ENCODE measurements around the gene MACIR.

DNA sequence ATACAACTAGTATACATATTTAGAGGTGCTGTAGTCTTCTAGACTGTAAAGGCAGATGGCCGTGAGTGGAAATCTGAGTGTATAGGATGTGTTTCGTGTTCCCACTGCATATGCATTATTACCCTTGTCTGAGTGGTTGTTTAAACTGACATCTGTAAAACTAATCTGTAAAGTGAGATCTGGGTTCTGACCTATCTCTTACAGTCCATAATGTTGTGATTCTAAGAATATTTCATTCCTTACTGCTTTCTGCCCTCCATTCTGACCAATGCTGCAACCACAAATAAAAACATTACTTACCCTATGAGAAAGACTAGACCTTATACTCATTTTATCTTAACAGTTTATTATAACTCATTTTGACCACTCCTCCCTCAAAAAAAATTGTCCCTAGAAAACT is 47.6 kb upstream of the MACIR start:
- TF ChIP-seq BRCA1 (IDR thresholded peaks at IDR 0.05; ENCODE audit: low read depth, low read length) (no peak), SUPT20H (IDR thresholded peaks at IDR 0.05; ENCODE audit: borderline replicate concordance, control insufficient read depth, low read depth, low read length) (no peak), CHD2 (IDR thresholded peaks at IDR 0.05; ENCODE audit: borderline replicate concordance, low read depth, low read length) (no peak), CEBPB (IDR thresholded peaks at IDR 0.05; ENCODE audit: borderline replicate concordance in 1 of 2, low read depth in 2 of 2, low read length in 2 of 2) (no peak), ZNF274 (IDR thresholded peaks at IDR 0.05; ENCODE audit: insufficient read depth, insufficient read length) (no peak), TAF1 (IDR thresholded peaks at IDR 0.05; ENCODE audit: borderline replicate concordance, low read depth, low read length) (no peak), POLR2A (IDR thresholded peaks at IDR 0.05; ENCODE audit: low read depth, low read length) (no peak), POLR2AphosphoS5 (IDR thresholded peaks at IDR 0.05; ENCODE audit: low read length) (no peak), ASH2L (IDR thresholded peaks at IDR 0.05; ENCODE audit: borderline replicate concordance, low read depth) (no peak), MEF2A (IDR thresholded peaks at IDR 0.05; ENCODE audit: insufficient read depth, low read depth, low read length) (no peak), EZH2 (IDR thresholded peaks at IDR 0.05; ENCODE audit: borderline replicate concordance, control insufficient read depth, low read depth, low read length) (no peak)
- TF ChIP-seq, protein P1, sequence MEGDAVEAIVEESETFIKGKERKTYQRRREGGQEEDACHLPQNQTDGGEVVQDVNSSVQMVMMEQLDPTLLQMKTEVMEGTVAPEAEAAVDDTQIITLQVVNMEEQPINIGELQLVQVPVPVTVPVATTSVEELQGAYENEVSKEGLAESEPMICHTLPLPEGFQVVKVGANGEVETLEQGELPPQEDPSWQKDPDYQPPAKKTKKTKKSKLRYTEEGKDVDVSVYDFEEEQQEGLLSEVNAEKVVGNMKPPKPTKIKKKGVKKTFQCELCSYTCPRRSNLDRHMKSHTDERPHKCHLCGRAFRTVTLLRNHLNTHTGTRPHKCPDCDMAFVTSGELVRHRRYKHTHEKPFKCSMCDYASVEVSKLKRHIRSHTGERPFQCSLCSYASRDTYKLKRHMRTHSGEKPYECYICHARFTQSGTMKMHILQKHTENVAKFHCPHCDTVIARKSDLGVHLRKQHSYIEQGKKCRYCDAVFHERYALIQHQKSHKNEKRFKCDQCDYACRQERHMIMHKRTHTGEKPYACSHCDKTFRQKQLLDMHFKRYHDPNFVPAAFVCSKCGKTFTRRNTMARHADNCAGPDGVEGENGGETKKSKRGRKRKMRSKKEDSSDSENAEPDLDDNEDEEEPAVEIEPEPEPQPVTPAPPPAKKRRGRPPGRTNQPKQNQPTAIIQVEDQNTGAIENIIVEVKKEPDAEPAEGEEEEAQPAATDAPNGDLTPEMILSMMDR (IDR thresholded peaks at IDR 0.05 in 2 of 3, conservative IDR thresholded peaks at IDR 0.05 in 1 of 3; ENCODE audit: control insufficient read depth in 2 of 3, extremely low read depth in 1 of 3, insufficient read depth in 1 of 3, low read depth in 3 of 3, low read length in 3 of 3) = no peak
- TF ChIP-seq, protein P2, sequence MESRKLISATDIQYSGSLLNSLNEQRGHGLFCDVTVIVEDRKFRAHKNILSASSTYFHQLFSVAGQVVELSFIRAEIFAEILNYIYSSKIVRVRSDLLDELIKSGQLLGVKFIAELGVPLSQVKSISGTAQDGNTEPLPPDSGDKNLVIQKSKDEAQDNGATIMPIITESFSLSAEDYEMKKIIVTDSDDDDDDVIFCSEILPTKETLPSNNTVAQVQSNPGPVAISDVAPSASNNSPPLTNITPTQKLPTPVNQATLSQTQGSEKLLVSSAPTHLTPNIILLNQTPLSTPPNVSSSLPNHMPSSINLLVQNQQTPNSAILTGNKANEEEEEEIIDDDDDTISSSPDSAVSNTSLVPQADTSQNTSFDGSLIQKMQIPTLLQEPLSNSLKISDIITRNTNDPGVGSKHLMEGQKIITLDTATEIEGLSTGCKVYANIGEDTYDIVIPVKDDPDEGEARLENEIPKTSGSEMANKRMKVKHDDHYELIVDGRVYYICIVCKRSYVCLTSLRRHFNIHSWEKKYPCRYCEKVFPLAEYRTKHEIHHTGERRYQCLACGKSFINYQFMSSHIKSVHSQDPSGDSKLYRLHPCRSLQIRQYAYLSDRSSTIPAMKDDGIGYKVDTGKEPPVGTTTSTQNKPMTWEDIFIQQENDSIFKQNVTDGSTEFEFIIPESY (IDR thresholded peaks at IDR 0.05) = no peak
